Epithelial cell of alveolus of lung (primary cell): ENCODE data around the gene FAM136A. TPM values are rescaled to one million over a fixed set of nuclear protein-coding genes. Genes with fewer than 3 reads are reported as not detected.

ENCODE experiments used
- total RNA-seq: library from RNA; depleted of rRNA; stranded (reverse); fragments of >200 nt; gene quantifications from 2 replicates; pipeline ENCODE4 v1.2.1, GENCODE V29; 2015

Gene FAM136A
- 26.1 and 30.9 TPM in 2 replicates for total RNA-seq

GRCh38 chr2:70301344-70302194 lies at the start of gene FAM136A:
Gene FAM136A (minus strand): TSS chr2:70302067. CDS start chr2:70302011, 56 bp downstream.

GRCh38 chr2:70248181-70248847 lies 53.6 kb downstream of the FAM136A start, which contains the start of gene TIA1:
Gene TIA1 (minus strand): TSS chr2:70248628. CDS start chr2:70248430, 198 bp downstream.

Other genes starting within 250 kb of the FAM136A start
- gene PCBP1, start 214.6 kb downstream of the FAM136A start, total RNA-seq, result 105 and 160 TPM in 2 replicates
- gene C2orf42, start 111.0 kb downstream of the FAM136A start, total RNA-seq, result 9.3 and 19.2 TPM in 2 replicates
- gene TIA1, start 53.4 kb downstream of the FAM136A start, total RNA-seq, result 25.3 and 113 TPM in 2 replicates
- 33.2 and 65.9 TPM in 2 replicates for gene PCYOX1, start 43.9 kb downstream of the FAM136A start, total RNA-seq
- gene SNRPG, start 8.3 kb downstream of the FAM136A start, total RNA-seq, result 133 and 169 TPM in 2 replicates